ENCODE data around the gene NUBPL. TPM values are rescaled to one million over a fixed set of nuclear protein-coding genes. Genes with fewer than 3 reads are reported as not detected.

NUBPL gene
- total and polyA plus RNA-seq, 7 experiments from 2014 or later = 5.8 to 11.7 (median 8.3) TPM

DNA sequence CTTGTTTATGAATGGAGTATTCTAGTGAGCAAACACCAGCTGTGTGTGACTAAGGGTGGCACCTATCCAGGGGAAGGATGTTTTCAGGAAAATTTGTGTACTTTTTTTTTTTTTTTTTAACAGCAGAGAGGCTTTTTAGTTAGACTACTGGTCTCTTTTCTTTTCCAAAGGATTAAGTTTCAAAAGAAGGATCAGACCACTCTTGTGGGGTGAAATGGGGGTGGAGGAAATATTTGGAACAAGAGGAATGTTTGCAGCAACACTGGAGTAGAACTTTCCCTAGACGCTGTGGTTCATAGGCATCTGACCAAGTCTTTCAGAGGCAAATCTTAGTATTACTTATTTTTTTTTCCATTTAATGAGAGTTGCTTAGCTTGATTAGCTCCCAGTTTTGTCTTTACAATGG is 21.1 kb downstream of the NUBPL start:
- peaks cover 0 to 1% (median 0%) of the 10 kb centered on the region in 11 donors for H3K9me3 Mint-ChIP-seq
- no peak for ATAC-seq
- no peak overlapping the region for H3K4me3 Mint-ChIP-seq
- no peak for DNase-seq
- peaks cover 0 to 56% (median 9%) of the 10 kb centered on the region in 5 donors for H3K36me3 Mint-ChIP-seq
- intact Hi-C loops (cut with micrococcal nuclease) = loop anchor here in 1 of 2 donors (1.0 kb wide), 1 partner anchor 13 kb away; no protein-coding TSS in a partner anchor
- H3K27ac Mint-ChIP-seq = no peak overlapping the region
- Histone ChIP-seq H3K9me3 (ENCODE audit: control insufficient read depth in 2 of 3, low read length in 3 of 3) (no peaks in the 10 kb centered on the region), H3K27ac (ENCODE audit: low read depth, low read length) (no peak overlapping the region), H3K4me1 (ENCODE audit: control insufficient read depth in 2 of 2, insufficient read depth in 2 of 2, low read length in 2 of 2) (no peaks in the 10 kb centered on the region), H3K36me3 (ENCODE audit: control insufficient read depth in 2 of 3, insufficient read depth in 3 of 3, low read length in 3 of 3) (no peaks in the 10 kb centered on the region), H3K27me3 (ENCODE audit: control insufficient read depth in 2 of 2, insufficient read depth in 2 of 2, low read length in 2 of 2) (no peaks in the 10 kb centered on the region), H3K4me3 (ENCODE audit: low read length) (no peak overlapping the region)
- H3K4me1 Mint-ChIP-seq = peaks cover 2 to 21% (median 6%) of the 10 kb centered on the region in 7 donors
- ChIA-PET CTCF (no interaction called here), POLR2A (no interaction called here)
- H3K27me3 Mint-ChIP-seq = no peaks in the 10 kb centered on the region

DNA sequence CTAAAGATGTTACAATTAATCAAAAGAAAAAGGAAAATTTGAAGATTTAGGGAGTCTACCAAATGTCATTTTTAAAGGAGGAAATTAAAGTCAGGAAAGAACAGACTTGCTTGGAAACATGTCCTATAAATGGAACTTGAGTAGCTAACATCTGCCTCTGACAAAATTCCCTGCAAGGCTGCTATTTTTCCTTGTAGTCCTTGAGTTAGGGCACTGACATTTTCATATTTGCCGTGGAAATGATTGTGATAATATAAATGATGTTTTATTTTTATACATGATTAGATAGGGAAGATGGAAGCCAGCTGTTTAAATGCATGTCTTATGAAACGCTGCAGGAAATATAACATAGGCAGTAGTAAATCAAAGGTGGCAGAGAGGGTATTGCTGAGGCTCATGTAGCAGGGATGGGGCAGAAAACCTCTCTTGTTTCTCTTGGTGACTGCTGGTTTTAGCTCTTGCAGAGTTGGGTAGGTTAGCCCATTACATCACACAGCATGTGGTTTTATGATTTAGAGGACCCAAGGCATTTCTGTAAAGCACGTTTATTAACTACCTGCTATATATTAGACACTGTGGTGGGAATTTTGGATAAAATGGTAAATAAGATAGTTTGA is 21.7 kb downstream of the NUBPL start:
- H3K9me3 Mint-ChIP-seq = peaks cover 0 to 1% (median 0%) of the 10 kb centered on the region in 11 donors

DNA sequence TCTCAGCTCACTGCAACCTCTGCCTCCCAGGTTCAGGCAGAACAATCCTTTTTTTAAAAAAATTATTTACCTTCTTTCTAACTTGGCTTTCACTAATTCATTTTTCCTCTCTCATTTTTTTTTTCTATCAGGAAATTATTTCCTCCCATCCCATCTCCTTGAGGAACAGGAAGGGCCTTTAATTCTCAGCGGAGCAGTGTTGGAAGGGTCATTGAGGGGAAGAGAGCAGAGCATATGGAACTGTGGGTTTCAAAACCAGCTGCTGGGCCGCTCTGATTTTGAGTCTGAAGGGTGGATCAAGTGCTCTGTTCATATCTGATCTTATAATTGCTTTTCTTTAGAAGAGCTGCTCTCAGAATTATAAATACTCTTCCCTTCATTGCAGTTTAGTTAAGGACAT is 29.0 kb downstream of the NUBPL start:
- H3K36me3 Mint-ChIP-seq = peaks cover 0 to 33% (median 12%) of the 10 kb centered on the region in 5 donors
- ATAC-seq (no peak), DNase-seq (no peak)
- Histone ChIP-seq H3K9me3 (ENCODE audit: control insufficient read depth in 2 of 3, low read length in 3 of 3) (no peaks in the 10 kb centered on the region), H3K27me3 (ENCODE audit: control insufficient read depth in 2 of 2, insufficient read depth in 2 of 2, low read length in 2 of 2) (no peaks in the 10 kb centered on the region), H3K27ac (ENCODE audit: low read depth, low read length) (no peak overlapping the region), H3K4me1 (ENCODE audit: control insufficient read depth in 2 of 2, insufficient read depth in 2 of 2, low read length in 2 of 2) (no peaks in the 10 kb centered on the region), H3K4me3 (ENCODE audit: low read length) (no peak overlapping the region), H3K36me3 (ENCODE audit: control insufficient read depth in 2 of 3, insufficient read depth in 3 of 3, low read length in 3 of 3) (no peaks in the 10 kb centered on the region)
- intact Hi-C loops (cut with micrococcal nuclease) = no loop called here
- H3K4me3 Mint-ChIP-seq = no peak overlapping the region
- H3K9me3 Mint-ChIP-seq = peaks cover 0 to under 1% (median 0%) of the 10 kb centered on the region in 11 donors
- no peaks in the 10 kb centered on the region for H3K27me3 Mint-ChIP-seq
- POLR2A ChIA-PET = no interaction called here
- no peak overlapping the region for H3K27ac Mint-ChIP-seq
- H3K4me1 Mint-ChIP-seq = peaks cover 0 to 12% (median 7%) of the 10 kb centered on the region in 7 donors
- CTCF ChIA-PET = no interaction called here

More for the DNA sequence above, 21.7 kb downstream of the NUBPL start:
- Histone ChIP-seq H3K4me1 (ENCODE audit: control insufficient read depth in 2 of 2, insufficient read depth in 2 of 2, low read length in 2 of 2) (no peaks in the 10 kb centered on the region), H3K9me3 (ENCODE audit: control insufficient read depth in 2 of 3, low read length in 3 of 3) (no peaks in the 10 kb centered on the region), H3K36me3 (ENCODE audit: control insufficient read depth in 2 of 3, insufficient read depth in 3 of 3, low read length in 3 of 3) (no peaks in the 10 kb centered on the region), H3K4me3 (ENCODE audit: low read length) (no peak overlapping the region), H3K27ac (ENCODE audit: low read depth, low read length) (no peak overlapping the region), H3K27me3 (ENCODE audit: control insufficient read depth in 2 of 2, insufficient read depth in 2 of 2, low read length in 2 of 2) (no peaks in the 10 kb centered on the region)
- no peaks in the 10 kb centered on the region for H3K27me3 Mint-ChIP-seq
- ChIA-PET CTCF (no interaction called here), POLR2A (no interaction called here)
- intact Hi-C loops (cut with micrococcal nuclease) = loop anchor here in 1 of 2 donors (1.0 kb wide), 1 partner anchor 12 kb away; no protein-coding TSS in a partner anchor
- no peak overlapping the region for H3K4me3 Mint-ChIP-seq
- H3K4me1 Mint-ChIP-seq = peaks cover 0 to 21% (median 6%) of the 10 kb centered on the region in 7 donors
- H3K36me3 Mint-ChIP-seq = peaks cover 0 to 51% (median 5%) of the 10 kb centered on the region in 5 donors
- ATAC-seq (no peak), DNase-seq (no peak)
- no peak overlapping the region for H3K27ac Mint-ChIP-seq

DNA sequence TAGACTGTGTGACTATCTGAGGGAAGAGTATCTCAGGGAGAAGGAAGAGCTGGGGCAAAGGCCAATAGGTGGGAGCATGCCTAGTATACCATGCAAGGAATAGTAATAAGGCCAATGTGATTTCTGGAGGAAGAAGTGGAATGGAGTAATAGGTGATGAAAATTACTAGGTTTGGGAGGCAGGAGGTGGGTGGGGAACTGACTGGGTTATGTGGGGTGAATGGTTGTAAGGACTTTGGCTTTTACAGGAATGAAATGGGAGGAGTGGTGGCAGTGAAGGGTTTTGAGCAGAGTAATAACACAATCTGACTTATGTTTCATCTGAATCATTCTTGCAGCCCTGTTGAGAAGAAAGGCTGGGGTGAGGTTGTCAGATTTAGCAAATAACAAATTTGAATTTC is 30.9 kb downstream of the NUBPL start:
- Histone ChIP-seq H3K9me3 (ENCODE audit: control insufficient read depth in 2 of 3, low read length in 3 of 3) (no peaks in the 10 kb centered on the region), H3K36me3 (ENCODE audit: control insufficient read depth in 2 of 3, insufficient read depth in 3 of 3, low read length in 3 of 3) (no peaks in the 10 kb centered on the region), H3K27ac (ENCODE audit: low read depth, low read length) (no peak overlapping the region), H3K4me1 (ENCODE audit: control insufficient read depth in 2 of 2, insufficient read depth in 2 of 2, low read length in 2 of 2) (no peaks in the 10 kb centered on the region), H3K4me3 (ENCODE audit: low read length) (no peak overlapping the region), H3K27me3 (ENCODE audit: control insufficient read depth in 2 of 2, insufficient read depth in 2 of 2, low read length in 2 of 2) (no peaks in the 10 kb centered on the region)
- Mint-ChIP-seq H3K9me3 (no peaks in the 10 kb centered on the region), H3K27ac (no peak overlapping the region), H3K4me1 (peaks cover 0 to 12% (median 3%) of the 10 kb centered on the region in 7 donors), H3K36me3 (peaks cover 0 to 32% (median 21%) of the 10 kb centered on the region in 5 donors), H3K27me3 (no peaks in the 10 kb centered on the region), H3K4me3 (no peak overlapping the region)
- ATAC-seq (no peak), DNase-seq (no peak)
- POLR2A ChIA-PET = no interaction called here
- intact Hi-C loops (cut with micrococcal nuclease) = no loop called here
- CTCF ChIA-PET = no interaction called here

DNA sequence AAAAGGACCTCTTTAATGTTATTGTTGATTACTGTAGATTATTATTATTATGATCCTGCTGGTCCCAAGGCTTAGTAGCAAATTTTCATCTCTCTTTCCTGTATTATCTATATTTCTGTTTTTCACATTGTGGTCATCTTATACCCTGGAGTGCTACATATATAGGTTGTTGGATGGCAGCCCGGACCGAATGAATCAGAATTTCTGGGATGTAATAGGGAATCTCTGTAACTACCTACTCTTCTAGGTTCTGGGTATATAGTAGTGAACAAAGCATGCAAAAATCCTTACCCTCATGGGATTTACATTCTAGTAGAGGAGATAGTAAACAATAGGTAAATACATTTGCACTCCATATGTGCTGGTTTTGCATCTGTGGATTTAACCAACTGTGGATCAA is 31.4 kb downstream of the NUBPL start:
- Mint-ChIP-seq H3K4me1 (peaks cover 0 to 12% (median 3%) of the 10 kb centered on the region in 7 donors), H3K9me3 (no peaks in the 10 kb centered on the region), H3K4me3 (no peak overlapping the region), H3K36me3 (peaks cover 0 to 32% (median 24%) of the 10 kb centered on the region in 5 donors), H3K27ac (no peak overlapping the region), H3K27me3 (no peaks in the 10 kb centered on the region)
- POLR2A ChIA-PET = no interaction called here
- no peak overlapping the region for H3K4me3 ChIP-seq (ENCODE audit: low read length)
- no peak for ATAC-seq
- H3K27me3 ChIP-seq (ENCODE audit: control insufficient read depth in 2 of 2, insufficient read depth in 2 of 2, low read length in 2 of 2) = no peaks in the 10 kb centered on the region
- no peak overlapping the region for H3K27ac ChIP-seq (ENCODE audit: low read depth, low read length)
- H3K9me3 ChIP-seq (ENCODE audit: control insufficient read depth in 2 of 3, low read length in 3 of 3) = no peaks in the 10 kb centered on the region
- no peak for DNase-seq
- no peaks in the 10 kb centered on the region for H3K4me1 ChIP-seq (ENCODE audit: control insufficient read depth in 2 of 2, insufficient read depth in 2 of 2, low read length in 2 of 2)
- CTCF ChIA-PET = no interaction called here
- intact Hi-C loops (cut with micrococcal nuclease) = no loop called here
- H3K36me3 ChIP-seq (ENCODE audit: control insufficient read depth in 2 of 3, insufficient read depth in 3 of 3, low read length in 3 of 3) = no peaks in the 10 kb centered on the region

DNA sequence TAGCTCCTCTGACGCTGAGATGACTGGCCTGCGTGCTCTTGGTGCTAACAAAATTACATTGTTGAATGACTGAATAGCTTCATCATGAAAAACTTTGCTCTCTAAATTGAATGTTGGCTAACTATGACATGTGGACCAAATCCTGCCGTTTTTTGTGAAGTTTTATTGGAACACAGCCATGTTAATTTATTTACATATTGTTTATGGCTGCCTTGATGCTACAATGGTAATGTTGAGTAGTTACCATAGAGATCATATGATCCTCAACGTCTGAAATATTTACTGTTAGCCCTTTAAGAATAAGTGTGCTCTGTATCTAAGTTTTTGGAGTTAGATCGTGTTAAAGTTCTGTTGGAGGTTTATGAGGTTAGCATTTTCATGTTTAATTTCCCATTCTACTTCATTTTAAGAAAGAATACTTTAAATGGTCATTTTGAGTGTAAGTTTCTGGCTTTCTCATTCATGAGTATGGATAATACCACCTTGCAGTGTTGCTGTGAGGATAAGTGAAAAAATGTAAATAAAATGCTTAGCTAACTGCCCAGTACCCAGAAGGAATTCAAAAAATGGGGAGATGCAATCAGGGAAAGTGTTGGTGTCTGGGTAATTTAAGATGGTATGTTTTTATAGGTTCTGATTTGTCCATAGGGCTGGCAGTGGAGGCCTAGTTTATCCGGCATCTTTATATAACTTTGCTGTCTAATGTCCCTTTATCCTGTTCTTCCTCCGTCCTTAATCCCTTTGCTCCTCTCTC is 35.3 kb downstream of the NUBPL start:
- no peaks in the 10 kb centered on the region for H3K27me3 Mint-ChIP-seq

More for the DNA sequence above, 35.3 kb downstream of the NUBPL start:
- no peak overlapping the region for H3K27ac ChIP-seq (ENCODE audit: low read depth, low read length)
- peaks cover 0 to 17% (median 5%) of the 10 kb centered on the region in 11 donors for H3K9me3 Mint-ChIP-seq
- H3K4me3 Mint-ChIP-seq = no peak overlapping the region
- no peaks in the 10 kb centered on the region for H3K9me3 ChIP-seq (ENCODE audit: control insufficient read depth in 2 of 3, low read length in 3 of 3)
- no peak overlapping the region for H3K4me3 ChIP-seq (ENCODE audit: low read length)
- peaks cover 0 to 7% (median 0%) of the 10 kb centered on the region in 3 experiments for H3K36me3 ChIP-seq (ENCODE audit: control insufficient read depth in 2 of 3, insufficient read depth in 3 of 3, low read length in 3 of 3)
- ATAC-seq = no peak
- no peaks in the 10 kb centered on the region for H3K27me3 ChIP-seq (ENCODE audit: control insufficient read depth in 2 of 2, insufficient read depth in 2 of 2, low read length in 2 of 2)
- peaks cover 0 to 55% (median 52%) of the 10 kb centered on the region in 5 donors for H3K36me3 Mint-ChIP-seq
- no peaks in the 10 kb centered on the region for H3K4me1 ChIP-seq (ENCODE audit: control insufficient read depth in 2 of 2, insufficient read depth in 2 of 2, low read length in 2 of 2)
- DNase-seq = no peak
- peaks cover 0 to 8% (median 3%) of the 10 kb centered on the region in 7 donors for H3K4me1 Mint-ChIP-seq
- no peak overlapping the region for H3K27ac Mint-ChIP-seq
- intact Hi-C loops (cut with micrococcal nuclease) = no loop called here
- ChIA-PET POLR2A (interaction anchor here (0.7 kb wide), 1 partner anchor 36 kb away, joined by 3 read pairs; no protein-coding TSS in a partner anchor), CTCF (no interaction called here)

All from naive thymus-derived CD4-positive, alpha-beta T cell (primary cell).